ENCODE measurements around the gene APP. TPM values are rescaled to one million over a fixed set of nuclear protein-coding genes. Genes with fewer than 3 reads are reported as not detected.

The APP gene
- total RNA-seq, 1 experiment from 2014 or later: 531 TPM

GRCh38 chr21:25895565-25896205 is 274.9 kb downstream of the APP start:
- Histone ChIP-seq H3K9me3 (ENCODE audit: low read depth, low read length, poor library complexity, severe bottlenecking) (no peaks in the 10 kb centered on the region), H3K27ac (ENCODE audit: low read depth, low read length, poor library complexity, severe bottlenecking) (peak overlapping the region; percentile 59), H3K4me1 (ENCODE audit: insufficient read depth, low read length, poor library complexity, severe bottlenecking) (peaks cover 40% of the 10 kb centered on the region), H3K36me3 (ENCODE audit: insufficient read depth, low read length, poor library complexity, severe bottlenecking) (peaks cover 22% of the 10 kb centered on the region), H3K4me3 (ENCODE audit: low read depth, low read length, poor library complexity, severe bottlenecking) (no peak overlapping the region), H3K27me3 (replicated peaks; ENCODE audit: insufficient read depth, low read depth, low read length, poor library complexity) (no peaks in the 10 kb centered on the region)
- POLR2A ChIA-PET (ENCODE audit: low non-redundant PET): interaction anchor here (1.1 kb wide), 1 partner anchor 272 kb away, joined by 4 read pairs; no protein-coding TSS in a partner anchor
- intact Hi-C loops (cut with micrococcal nuclease; ENCODE audit: unreplicated experiment): loop anchor here (2.0 kb wide), 1 partner anchor 273 kb away; no protein-coding TSS in a partner anchor
- CTCF ChIA-PET: interaction anchor here (1.0 to 1.2 kb wide), 2 partner anchors 137 to 274 kb away, joined by 3 to 4 read pairs; no protein-coding TSS in a partner anchor
- DNase-seq (ENCODE audit: low spot score): peak; percentile 83
- TF ChIP-seq EZH2 (IDR thresholded peaks at IDR 0.05; ENCODE audit: borderline replicate concordance, low read depth, low read length, poor library complexity, severe bottlenecking) (no peak), CTCF (conservative IDR thresholded peaks at IDR 0.05; ENCODE audit: low read depth, low read length) (peak; percentile 69)
- no TSS peak for BruUV-seq (replicated peaks)

DNA sequence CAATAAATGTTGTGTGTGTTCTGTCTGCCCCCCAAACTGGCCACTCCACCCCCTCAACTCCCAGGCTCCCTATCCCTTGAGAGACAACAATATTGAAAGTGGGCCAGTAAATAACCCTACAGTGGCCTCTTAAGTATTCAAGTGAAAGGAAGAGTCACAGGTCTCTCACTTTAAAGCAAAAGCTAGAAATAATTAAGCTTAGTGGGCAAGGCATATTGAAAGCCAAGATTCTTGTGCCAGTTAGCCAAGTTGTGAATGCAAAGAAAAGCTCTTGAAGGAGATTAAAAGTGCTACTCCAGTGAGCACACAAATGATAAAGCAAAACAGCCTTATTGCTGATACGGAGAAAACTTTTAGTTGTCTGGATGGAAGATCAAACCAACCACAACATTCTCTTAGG is 277.4 kb downstream of the APP start:
- Histone ChIP-seq H3K27me3 (replicated peaks; ENCODE audit: insufficient read depth, low read depth, low read length, poor library complexity) (no peaks in the 10 kb centered on the region), H3K9me3 (ENCODE audit: low read depth, low read length, poor library complexity, severe bottlenecking) (no peaks in the 10 kb centered on the region), H3K4me1 (ENCODE audit: insufficient read depth, low read length, poor library complexity, severe bottlenecking) (peaks cover 30% of the 10 kb centered on the region), H3K36me3 (ENCODE audit: insufficient read depth, low read length, poor library complexity, severe bottlenecking) (peaks cover 32% of the 10 kb centered on the region), H3K4me3 (ENCODE audit: low read depth, low read length, poor library complexity, severe bottlenecking) (no peak overlapping the region), H3K27ac (ENCODE audit: low read depth, low read length, poor library complexity, severe bottlenecking) (no peak overlapping the region)
- TF ChIP-seq EZH2 (IDR thresholded peaks at IDR 0.05; ENCODE audit: borderline replicate concordance, low read depth, low read length, poor library complexity, severe bottlenecking): no peak
- no peak for TF ChIP-seq CTCF (conservative IDR thresholded peaks at IDR 0.05; ENCODE audit: low read depth, low read length)
- intact Hi-C loops (cut with micrococcal nuclease; ENCODE audit: unreplicated experiment): no loop called here
- DNase-seq (ENCODE audit: low spot score): no peak
- CTCF ChIA-PET: no interaction called here
- POLR2A ChIA-PET (ENCODE audit: low non-redundant PET): no interaction called here
- no TSS peak for BruUV-seq (replicated peaks)

DNA sequence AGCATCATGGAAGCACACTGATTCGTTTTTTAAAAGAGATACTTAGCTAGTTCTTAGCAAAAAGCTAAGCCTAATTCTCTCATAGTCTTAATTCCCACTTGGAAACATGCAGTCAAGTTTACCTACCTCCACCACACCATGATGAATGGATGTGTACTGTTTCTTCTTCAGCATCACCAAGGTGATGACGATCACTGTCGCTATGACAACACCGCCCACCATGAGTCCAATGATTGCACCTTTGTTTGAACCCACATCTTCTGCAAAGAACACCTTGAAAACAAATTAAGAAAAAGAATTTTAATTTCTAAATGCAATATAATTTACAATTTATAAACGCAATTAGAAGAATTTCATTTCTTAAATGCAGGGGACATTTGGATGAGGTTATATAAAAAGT is 279.0 kb downstream of the APP start:
- TF ChIP-seq CTCF (conservative IDR thresholded peaks at IDR 0.05; ENCODE audit: low read depth, low read length) (no peak), EZH2 (IDR thresholded peaks at IDR 0.05; ENCODE audit: borderline replicate concordance, low read depth, low read length, poor library complexity, severe bottlenecking) (no peak)
- ChIA-PET CTCF (no interaction called here), POLR2A (ENCODE audit: low non-redundant PET) (no interaction called here)
- Histone ChIP-seq H3K36me3 (ENCODE audit: insufficient read depth, low read length, poor library complexity, severe bottlenecking) (peaks cover 32% of the 10 kb centered on the region), H3K4me3 (ENCODE audit: low read depth, low read length, poor library complexity, severe bottlenecking) (no peak overlapping the region), H3K9me3 (ENCODE audit: low read depth, low read length, poor library complexity, severe bottlenecking) (no peaks in the 10 kb centered on the region), H3K27me3 (replicated peaks; ENCODE audit: insufficient read depth, low read depth, low read length, poor library complexity) (no peaks in the 10 kb centered on the region), H3K4me1 (ENCODE audit: insufficient read depth, low read length, poor library complexity, severe bottlenecking) (peaks cover 14% of the 10 kb centered on the region), H3K27ac (ENCODE audit: low read depth, low read length, poor library complexity, severe bottlenecking) (no peak overlapping the region)
- no TSS peak for BruUV-seq (replicated peaks)
- DNase-seq (ENCODE audit: low spot score): no peak
- intact Hi-C loops (cut with micrococcal nuclease; ENCODE audit: unreplicated experiment): no loop called here

All from A673 (cell line).